GM19438 (cell line): Measurements from ENCODE around the gene LTBP4.

Experiments used
- ATAC-seq: cut with Tn5 transposase; IDR thresholded peaks from one replicate; pipeline ENCODE4 v1.9.1; 2021; ENCODE audit warnings: low read depth; ENCODE audit not compliant: unreplicated experiment

LTBP4 gene

GRCh38 chr19:40661616-40662015, 60.4 kb downstream of the LTBP4 start:
- ATAC-seq: no peak

- peak; percentile 68 for ATAC-seq
Measured at GRCh38 chr19:40662925-40663694, 61.9 kb downstream of the LTBP4 start.

GRCh38 chr19:40663695-40664692, 62.8 kb downstream of the LTBP4 start:
- no peak for ATAC-seq

GRCh38 chr19:40666803-40667438, 65.8 kb downstream of the LTBP4 start:
- no peak for ATAC-seq

- no peak for ATAC-seq
Measured at GRCh38 chr19:40667602-40668001, 66.4 kb downstream of the LTBP4 start.

GRCh38 chr19:40668991-40669614, 67.9 kb downstream of the LTBP4 start:
- no peak for ATAC-seq

GRCh38 chr19:40671404-40671803, 70.2 kb downstream of the LTBP4 start:
- no peak for ATAC-seq

- ATAC-seq: no peak
Measured at GRCh38 chr19:40672038-40672437, 70.9 kb downstream of the LTBP4 start.

- ATAC-seq: no peak
Measured at GRCh38 chr19:40672573-40673299, 71.6 kb downstream of the LTBP4 start.

GRCh38 chr19:40673397-40673796, 72.2 kb downstream of the LTBP4 start:
- ATAC-seq: no peak

GRCh38 chr19:40674291-40674690, 73.1 kb downstream of the LTBP4 start:
- no peak for ATAC-seq

- no peak for ATAC-seq
Measured at GRCh38 chr19:40677156-40677555, 76.0 kb downstream of the LTBP4 start.
